GM12892 (cell line): ENCODE data around the gene AKIRIN2.

Experiments
- POLR2A ChIP-seq: IDR thresholded peaks from 2 replicates; pipeline ENCODE4 v1.6.1; 2011; ENCODE audit warnings: low read depth, low read length, control low read depth
- POLR2AphosphoS5 ChIP-seq: IDR thresholded peaks from 2 replicates; pipeline ENCODE4 v1.6.1; 2011; ENCODE audit warnings: low read depth, low read length, control low read depth
- TAF1 ChIP-seq: IDR thresholded peaks from 2 replicates; pipeline ENCODE4 v1.6.1; 2011; ENCODE audit warnings: low read depth, mild to moderate bottlenecking, control low read depth, low read length, borderline replicate concordance

- TF ChIP-seq POLR2A (no peak), TAF1 (no peak), POLR2AphosphoS5 (no peak)
These were observed 40.1 kb upstream of the AKIRIN2 start for GRCh38 chr6:87742106-87742505.
